H9 (cell line): ENCODE results near the gene RMND5B. TPM values are rescaled to one million over a fixed set of nuclear protein-coding genes. Genes with fewer than 3 reads are reported as not detected.

Experiments used
- DNase-seq: peaks from one replicate; pipeline ENCODE4 v3.0.0-alpha.2; 2017
- H2AFZ ChIP-seq: one replicate; pipeline ENCODE4 v1.6.1; 2013; ENCODE audit warnings: mild to moderate bottlenecking, low read length, control low read depth, moderate library complexity
- H2AK5ac ChIP-seq: 2 replicates; pipeline ENCODE4 v1.6.1; 2013; ENCODE audit warnings: low read length, control low read depth, mixed read lengths; ENCODE audit not compliant: insufficient read length
- H2BK120ac ChIP-seq: one replicate; pipeline ENCODE4 v1.6.1; 2013; ENCODE audit warnings: low read depth, mild to moderate bottlenecking, low read length, control low read depth, inconsistent platforms; ENCODE audit not compliant: poor library complexity, severe bottlenecking
- H2BK12ac ChIP-seq: 2 replicates; pipeline ENCODE4 v1.6.1; 2013; ENCODE audit warnings: low read length, control low read depth, mixed read lengths, low read depth; ENCODE audit not compliant: insufficient read length
- H2BK15ac ChIP-seq: 2 replicates; pipeline ENCODE4 v1.6.1; 2013; ENCODE audit warnings: low read depth, low read length, control low read depth
- H2BK20ac ChIP-seq: one replicate; pipeline ENCODE4 v1.6.1; 2013; ENCODE audit warnings: low read depth, mild to moderate bottlenecking, low read length, control low read depth, inconsistent platforms; ENCODE audit not compliant: poor library complexity, severe bottlenecking
- H2BK5ac ChIP-seq: 2 replicates; pipeline ENCODE4 v1.6.1; 2013; ENCODE audit warnings: low read length, control low read depth, mixed read lengths; ENCODE audit not compliant: insufficient read length
- H3K14ac ChIP-seq: 2 replicates; pipeline ENCODE4 v1.6.1; 2013; ENCODE audit warnings: low read length, control low read depth; ENCODE audit not compliant: insufficient read depth
- H3K18ac ChIP-seq: 2 replicates; pipeline ENCODE4 v1.6.1; 2013; ENCODE audit warnings: low read depth, mild to moderate bottlenecking, mixed read lengths, low read length, control low read depth; ENCODE audit not compliant: insufficient read length
- H3K23ac ChIP-seq: 2 replicates; pipeline ENCODE4 v1.6.1; 2013; ENCODE audit warnings: low read length, control low read depth, mixed read lengths, low read depth; ENCODE audit not compliant: insufficient read length
- H3K23me2 ChIP-seq: 2 replicates; pipeline ENCODE4 v1.6.1; 2013; ENCODE audit warnings: low read depth, mild to moderate bottlenecking, mixed read lengths, low read length, control low read depth; ENCODE audit not compliant: insufficient read length, poor library complexity, severe bottlenecking
- H3K27ac ChIP-seq: 2 replicates; pipeline ENCODE4 v1.5.1; 2013; ENCODE audit warnings: low read length, control low read depth, mixed read lengths, low read depth; ENCODE audit not compliant: insufficient read length
- H3K27me3 ChIP-seq: 2 replicates; pipeline ENCODE4 v1.6.1; 2013; ENCODE audit warnings: low read length, control low read depth, inconsistent platforms; ENCODE audit not compliant: insufficient read depth
- H3K4ac ChIP-seq: 2 replicates; pipeline ENCODE4 v1.6.1; 2013; ENCODE audit warnings: low read depth, mild to moderate bottlenecking, control low read depth, inconsistent platforms, low read length, moderate library complexity
- H3K4me1 ChIP-seq: 2 replicates; pipeline ENCODE4 v1.6.1; 2013; ENCODE audit warnings: low read length, control low read depth, inconsistent platforms; ENCODE audit not compliant: insufficient read depth
- H3K4me2 ChIP-seq: 2 replicates; pipeline ENCODE4 v1.6.1; 2013; ENCODE audit warnings: low read length, control low read depth, mixed read lengths; ENCODE audit not compliant: insufficient read length, insufficient read depth
- H3K56ac ChIP-seq: 2 replicates; pipeline ENCODE4 v1.6.1; 2013; ENCODE audit warnings: low read depth, mild to moderate bottlenecking, mixed read lengths, low read length, control low read depth; ENCODE audit not compliant: insufficient read length
- H3K79me1 ChIP-seq: 2 replicates; pipeline ENCODE4 v1.6.1; 2013; ENCODE audit warnings: low read depth, mild to moderate bottlenecking, moderate library complexity, low read length, control low read depth, inconsistent platforms; ENCODE audit not compliant: insufficient read depth, poor library complexity, severe bottlenecking
- H3K79me2 ChIP-seq: 2 replicates; pipeline ENCODE4 v1.6.1; 2013; ENCODE audit warnings: low read length, control low read depth, inconsistent platforms; ENCODE audit not compliant: insufficient read depth
- H3K9ac ChIP-seq: 2 replicates; pipeline ENCODE4 v1.6.1; 2013; ENCODE audit warnings: low read length, control low read depth, mixed read lengths; ENCODE audit not compliant: insufficient read length; ENCODE audit errors: extremely low read depth
- H3K9me3 ChIP-seq: one replicate; pipeline ENCODE4 v1.6.1; 2013; ENCODE audit warnings: low read depth, low read length, inconsistent platforms; ENCODE audit not compliant: control insufficient read depth
- H3T11ph ChIP-seq: one replicate; pipeline ENCODE4 v1.6.1; 2013; ENCODE audit warnings: mild to moderate bottlenecking, low read length, control low read depth, inconsistent platforms
- H4K20me1 ChIP-seq: one replicate; pipeline ENCODE4 v1.6.1; 2013; ENCODE audit not compliant: control insufficient read depth, insufficient read length, insufficient read depth
- H4K5ac ChIP-seq: 2 replicates; pipeline ENCODE4 v1.6.1; 2013; ENCODE audit warnings: low read depth, mild to moderate bottlenecking, mixed read lengths, low read length, control low read depth; ENCODE audit not compliant: insufficient read length
- H4K8ac ChIP-seq: replicated peaks from 2 replicates; pipeline ENCODE4 v1.6.1; 2013; ENCODE audit warnings: low read length, control low read depth, mixed read lengths, low read depth; ENCODE audit not compliant: insufficient read length
- H4K91ac ChIP-seq: 2 replicates; pipeline ENCODE4 v1.6.1; 2013; ENCODE audit warnings: low read depth, mild to moderate bottlenecking, moderate library complexity, mixed read lengths, low read length, control low read depth; ENCODE audit not compliant: insufficient read length
- H3K27ac Mint-ChIP-seq, 3 experiments: 2 replicates in 2 of 3; 3 replicates in 1 of 3; pipeline ENCODE4 v1.8.0; 2020 to 2021; ENCODE audit warnings: mixed read lengths in 3 of 3, mild to moderate bottlenecking in 1 of 3, moderate library complexity in 1 of 3
- H3K27me3 Mint-ChIP-seq: 2 replicates; pipeline ENCODE4 v1.8.0; 2021; ENCODE audit warnings: low read depth, mild to moderate bottlenecking, moderate library complexity, mixed read lengths
- H3K36me3 Mint-ChIP-seq, 3 experiments: 2 replicates in 2 of 3; 3 replicates in 1 of 3; pipeline ENCODE4 v1.8.0; 2020 to 2021; ENCODE audit warnings: low read depth in 3 of 3, mixed read lengths in 3 of 3; ENCODE audit not compliant: insufficient read depth in 1 of 3
- H3K4me1 Mint-ChIP-seq, 2 experiments: 2 replicates each; pipeline ENCODE4 v1.8.0; 2020; ENCODE audit warnings: mixed read lengths in 2 of 2
- H3K4me3 Mint-ChIP-seq, 2 experiments: 2 replicates in 1 of 2; 3 replicates in 1 of 2; pipeline ENCODE4 v1.8.0; 2020 to 2021; ENCODE audit warnings: mild to moderate bottlenecking in 2 of 2, mixed read lengths in 2 of 2, moderate library complexity in 1 of 2
- H3K9me3 Mint-ChIP-seq, 2 experiments: 2 replicates in 1 of 2; 3 replicates in 1 of 2; pipeline ENCODE4 v1.8.0; 2020; ENCODE audit warnings: mild to moderate bottlenecking in 2 of 2, mixed read lengths in 2 of 2, moderate library complexity in 1 of 2
- CTCF ChIP-seq: fragments of 200-600 bp; sonication (generic); conservative IDR thresholded peaks from 3 replicates; pipeline ENCODE4 v1.8.0; 2021; ENCODE audit warnings: antibody characterized with exemption, mild to moderate bottlenecking
- WGBS: extraction: QIAGEN DNeasy Blood & Tissue Kit; methylation state at CpG from one replicate; pipeline ENCODE4 v1.1.7; 2013; ENCODE audit warnings: missing lambda C conversion rate, low lambda C conversion rate, mixed read lengths; ENCODE audit not compliant: insufficient read length; ENCODE audit errors: extremely low coverage; 5-methylcytosine and 5-hydroxymethylcytosine counted together
- total RNA-seq: library from RNA; stranded (reverse); gene quantifications from 2 replicates; pipeline ENCODE4 v1.2.1, GENCODE V29; 2021

The RMND5B gene
- total RNA-seq, 1 experiment from 2014 or later = 86.4 TPM

GRCh38 chr5:178147406-178147805 lies 16.6 kb downstream of the RMND5B start:
- Histone ChIP-seq H2BK5ac (no peak overlapping the region), H3K79me2 (no peaks in the 10 kb centered on the region), H3K9me3 (no peaks in the 10 kb centered on the region), H3K79me1 (no peaks in the 10 kb centered on the region), H2BK120ac (no peak overlapping the region), H3K27ac (no peak overlapping the region), H3K27me3 (no peaks in the 10 kb centered on the region), H3K4me2 (no peak overlapping the region), H3K18ac (no peak overlapping the region), H2BK15ac (no peak overlapping the region), H4K8ac (no peak overlapping the region), H3K56ac (no peak overlapping the region), H3T11ph (no peak overlapping the region), H4K91ac (no peak overlapping the region), H3K23ac (no peak overlapping the region), H2AFZ (no peak overlapping the region), H3K4ac (no peak overlapping the region), H2BK12ac (no peak overlapping the region), H3K14ac (no peak overlapping the region), H2AK5ac (no peak overlapping the region), H3K23me2 (no peaks in the 10 kb centered on the region), H3K9ac (no peak overlapping the region), H2BK20ac (no peak overlapping the region), H4K20me1 (peaks cover 2% of the 10 kb centered on the region), H3K4me1 (no peaks in the 10 kb centered on the region; the same call in 1 of the 2 replicates), H4K5ac (no peak overlapping the region)
- Mint-ChIP-seq H3K4me3 (peak overlapping the region in 1 of 2 experiments; percentile 11; a peak in 1 of 5 replicates), H3K36me3 (peaks cover 61 to 93% (median 88%) of the 10 kb centered on the region in 3 experiments; a peak in 6 of 7 replicates), H3K4me1 (peaks cover 2 to 5% of the 10 kb centered on the region in 2 experiments; a peak in 3 of 4 replicates), H3K27ac (peak overlapping the region in 1 of 3 experiments; percentile 42; a peak in 1 of 7 replicates), H3K27me3 (peaks cover 2% of the 10 kb centered on the region; the same call in 1 of the 2 replicates), H3K9me3 (no peaks in the 10 kb centered on the region)
- WGBS = no CpG with 5 or more reads among the region's 15 CpGs
- no peak for DNase-seq
- no peak for TF ChIP-seq CTCF
